HG02885 (cell line): ENCODE results near the gene SLC4A3.

Experiments used
- ATAC-seq: cut with Tn5 transposase; IDR thresholded peaks from one replicate; pipeline ENCODE4 v1.9.1; 2021; ENCODE audit warnings: mild to moderate bottlenecking; ENCODE audit not compliant: unreplicated experiment, poor library complexity

SLC4A3 gene

GRCh38 chr2:219630770-219631405 is 3.5 kb downstream of the SLC4A3 start:
- ATAC-seq: no peak

GRCh38 chr2:219631406-219631891 is 4.0 kb downstream of the SLC4A3 start:
- ATAC-seq: no peak

- no peak for ATAC-seq
Observed at GRCh38 chr2:219631904-219632759, 4.7 kb downstream of the SLC4A3 start.

GRCh38 chr2:219632760-219633105 is 5.3 kb downstream of the SLC4A3 start:
- ATAC-seq: no peak

- ATAC-seq: no peak
Observed at GRCh38 chr2:219633276-219634065, 6.0 kb downstream of the SLC4A3 start.

GRCh38 chr2:219634171-219634940 is 6.9 kb downstream of the SLC4A3 start:
- ATAC-seq: no peak

GRCh38 chr2:219634951-219635751 is 7.7 kb downstream of the SLC4A3 start:
- ATAC-seq: no peak

- ATAC-seq: no peak
Observed at GRCh38 chr2:219636144-219636915, 8.9 kb downstream of the SLC4A3 start.

- ATAC-seq: no peak
Observed at GRCh38 chr2:219636941-219637841, 9.8 kb downstream of the SLC4A3 start.

GRCh38 chr2:219637842-219638185 is 10.4 kb downstream of the SLC4A3 start:
- no peak for ATAC-seq

- ATAC-seq: no peak
Observed at GRCh38 chr2:219638217-219638947, 11.0 kb downstream of the SLC4A3 start.

- ATAC-seq: no peak
Observed at GRCh38 chr2:219638948-219639755, 11.7 kb downstream of the SLC4A3 start.

GRCh38 chr2:219641390-219642068 is 14.1 kb downstream of the SLC4A3 start:
- no peak for ATAC-seq

GRCh38 chr2:219642069-219642454 is 14.6 kb downstream of the SLC4A3 start:
- no peak for ATAC-seq

- ATAC-seq: peak; percentile 97
Observed at GRCh38 chr2:219642465-219643083, 15.1 kb downstream of the SLC4A3 start.
